Trophoblast cell (in vitro differentiated cells and primary cell): ENCODE data around the gene C1orf210.

Experiments
- DNase-seq, 2 donors: peaks; one replicate each; pipeline ENCODE4 v3.0.0-alpha.2; 2016
- H2AFZ ChIP-seq: 2 replicates; pipeline ENCODE4 v1.6.1; 2013; ENCODE audit warnings: low read length, moderate library complexity, mild to moderate bottlenecking; ENCODE audit not compliant: insufficient read depth, poor library complexity
- H2AK5ac ChIP-seq: 2 replicates; pipeline ENCODE4 v1.6.1; 2013; ENCODE audit warnings: mild to moderate bottlenecking, low read length
- H2BK120ac ChIP-seq: 2 replicates; pipeline ENCODE4 v1.6.1; 2013; ENCODE audit warnings: low read length, mild to moderate bottlenecking, moderate library complexity; ENCODE audit not compliant: insufficient read depth, poor library complexity
- H2BK12ac ChIP-seq: 2 replicates; pipeline ENCODE4 v1.6.1; 2013; ENCODE audit warnings: mild to moderate bottlenecking, low read length, moderate library complexity
- H2BK5ac ChIP-seq: 2 replicates; pipeline ENCODE4 v1.6.1; 2013; ENCODE audit warnings: low read length, low read depth, moderate library complexity, mild to moderate bottlenecking; ENCODE audit not compliant: poor library complexity
- H3K14ac ChIP-seq: 2 replicates; pipeline ENCODE4 v1.6.1; 2013; ENCODE audit warnings: mild to moderate bottlenecking, low read length
- H3K18ac ChIP-seq: 2 replicates; pipeline ENCODE4 v1.6.1; 2013; ENCODE audit warnings: mild to moderate bottlenecking, low read length
- H3K23ac ChIP-seq: 2 replicates; pipeline ENCODE4 v1.6.1; 2013; ENCODE audit warnings: low read length
- H3K27ac ChIP-seq: 2 replicates; pipeline ENCODE4 v1.5.1; 2013; ENCODE audit warnings: low read depth, mild to moderate bottlenecking, inconsistent platforms, low read length, moderate library complexity
- H3K27me3 ChIP-seq: 2 replicates; pipeline ENCODE4 v1.6.1; 2013; ENCODE audit warnings: inconsistent platforms, mild to moderate bottlenecking, low read length, moderate library complexity; ENCODE audit not compliant: insufficient read depth
- H3K36me3 ChIP-seq, 2 experiments: 1 replicate in 1 of 2; 2 replicates in 1 of 2; pipeline ENCODE4 v1.6.1; 2013; ENCODE audit warnings: low read length in 2 of 2, mild to moderate bottlenecking in 2 of 2, moderate library complexity in 1 of 2; ENCODE audit not compliant: insufficient read depth in 2 of 2, control insufficient read depth in 1 of 2
- H3K4ac ChIP-seq: 2 replicates; pipeline ENCODE4 v1.6.1; 2013; ENCODE audit warnings: low read depth, mild to moderate bottlenecking, low read length, moderate library complexity
- H3K4me1 ChIP-seq, 2 experiments: 1 replicate in 1 of 2; 2 replicates in 1 of 2; pipeline ENCODE4 v1.6.1; 2013; ENCODE audit warnings: low read length in 2 of 2, mild to moderate bottlenecking in 2 of 2, moderate library complexity in 1 of 2; ENCODE audit not compliant: insufficient read depth in 2 of 2, control insufficient read depth in 1 of 2
- H3K4me2 ChIP-seq: 2 replicates; pipeline ENCODE4 v1.6.1; 2013; ENCODE audit warnings: inconsistent platforms, mild to moderate bottlenecking, low read length, moderate library complexity
- H3K4me3 ChIP-seq: 2 replicates; pipeline ENCODE4 v1.5.1; 2013; ENCODE audit warnings: mild to moderate bottlenecking, low read depth, low read length, inconsistent platforms
- H3K79me1 ChIP-seq: one replicate; pipeline ENCODE4 v1.6.1; 2013; ENCODE audit warnings: low read length
- H3K79me2 ChIP-seq: 2 replicates; pipeline ENCODE4 v1.6.1; 2013; ENCODE audit warnings: low read length, mild to moderate bottlenecking; ENCODE audit not compliant: control insufficient read depth, insufficient read depth, poor library complexity
- H3K9ac ChIP-seq: 2 replicates; pipeline ENCODE4 v1.6.1; 2013; ENCODE audit warnings: mild to moderate bottlenecking, low read length
- H3K9me3 ChIP-seq: 2 replicates; pipeline ENCODE4 v1.6.1; 2013; ENCODE audit warnings: low read depth, mild to moderate bottlenecking, control low read depth, inconsistent platforms, low read length; ENCODE audit not compliant: insufficient read depth
- H4K12ac ChIP-seq: 2 replicates; pipeline ENCODE4 v1.6.1; 2013; ENCODE audit warnings: low read depth, mild to moderate bottlenecking, low read length, moderate library complexity
- H4K8ac ChIP-seq: 2 replicates; pipeline ENCODE4 v1.6.1; 2013; ENCODE audit warnings: low read depth, mild to moderate bottlenecking, low read length, moderate library complexity
- H4K91ac ChIP-seq: one replicate; pipeline ENCODE4 v1.6.1; 2013; ENCODE audit warnings: low read depth, mild to moderate bottlenecking, low read length, moderate library complexity
- WGBS: extraction: QIAGEN DNeasy Blood & Tissue Kit; methylation state at CpG from one replicate; pipeline ENCODE4 v1.1.7; 2013; ENCODE audit warnings: missing lambda C conversion rate; ENCODE audit not compliant: insufficient read length, insufficient coverage; ENCODE audit errors: extremely low coverage; 5-methylcytosine and 5-hydroxymethylcytosine counted together

C1orf210 gene

GRCh38 chr1:43266881-43267280 is 18.5 kb downstream of the C1orf210 start:
- H3K23ac ChIP-seq, result no peak overlapping the region
- peaks cover 2 to 17% of the 10 kb centered on the region in 2 experiments for H3K4me1 ChIP-seq
- no peak overlapping the region for H3K14ac ChIP-seq
- H2BK120ac ChIP-seq, result no peak overlapping the region
- no peaks in the 10 kb centered on the region for H3K27me3 ChIP-seq
- H4K8ac ChIP-seq, result no peak overlapping the region
- H3K18ac ChIP-seq, result no peak overlapping the region
- no peaks in the 10 kb centered on the region for H3K36me3 ChIP-seq
- H4K91ac ChIP-seq, result no peak overlapping the region
- no peak overlapping the region for H3K4ac ChIP-seq
- H3K9ac ChIP-seq, result no peak overlapping the region
- no peaks in the 10 kb centered on the region for H3K79me1 ChIP-seq
- no CpG with 5 or more reads among the region's 1 CpG for WGBS
- H2BK5ac ChIP-seq, result no peak overlapping the region
- no peaks in the 10 kb centered on the region for H3K79me2 ChIP-seq
- no peak overlapping the region for H2AK5ac ChIP-seq
- H2AFZ ChIP-seq, result no peak overlapping the region
- H3K4me3 ChIP-seq, result no peak overlapping the region
- H3K27ac ChIP-seq, result no peak overlapping the region
- H3K4me2 ChIP-seq, result no peak overlapping the region
- DNase-seq, result no peak
- H4K12ac ChIP-seq, result no peak overlapping the region
- H3K9me3 ChIP-seq, result peaks cover 5% of the 10 kb centered on the region
- no peak overlapping the region for H2BK12ac ChIP-seq

GRCh38 chr1:43265431-43265830 is 19.9 kb downstream of the C1orf210 start:
- no peak overlapping the region for H2AFZ ChIP-seq

GRCh38 chr1:43258370-43258769 is 27.0 kb downstream of the C1orf210 start:
- Histone ChIP-seq H3K4me1 (no peaks in the 10 kb centered on the region), H3K4me3 (no peak overlapping the region), H3K4ac (no peak overlapping the region), H2BK120ac (no peak overlapping the region), H3K18ac (no peak overlapping the region), H3K79me1 (no peaks in the 10 kb centered on the region), H3K14ac (no peak overlapping the region), H2AK5ac (no peak overlapping the region), H4K91ac (no peak overlapping the region), H2BK12ac (no peak overlapping the region), H4K8ac (no peak overlapping the region), H2BK5ac (no peak overlapping the region), H3K27me3 (no peaks in the 10 kb centered on the region), H3K9ac (no peak overlapping the region), H3K9me3 (peaks cover 28% of the 10 kb centered on the region), H3K23ac (no peak overlapping the region), H3K27ac (no peak overlapping the region), H3K79me2 (no peaks in the 10 kb centered on the region), H3K4me2 (no peak overlapping the region), H3K36me3 (no peaks in the 10 kb centered on the region), H4K12ac (no peak overlapping the region), H2AFZ (no peak overlapping the region)
- DNase-seq, result no peak
- no CpG with 5 or more reads among the region's 3 CpGs for WGBS

More at GRCh38 chr1:43265431-43265830, 19.9 kb downstream of the C1orf210 start:
- Histone ChIP-seq H4K91ac (no peak overlapping the region), H2AK5ac (no peak overlapping the region), H3K9me3 (peaks cover 9% of the 10 kb centered on the region), H3K27ac (no peak overlapping the region), H2BK5ac (no peak overlapping the region), H3K4ac (no peak overlapping the region), H3K18ac (no peak overlapping the region), H3K4me3 (no peak overlapping the region), H2BK120ac (no peak overlapping the region), H2BK12ac (no peak overlapping the region), H3K23ac (no peak overlapping the region), H4K8ac (no peak overlapping the region), H4K12ac (no peak overlapping the region), H3K79me2 (no peaks in the 10 kb centered on the region), H3K9ac (no peak overlapping the region), H3K27me3 (no peaks in the 10 kb centered on the region), H3K4me1 (peaks cover 2 to 7% of the 10 kb centered on the region in 2 experiments), H3K4me2 (no peak overlapping the region), H3K14ac (no peak overlapping the region), H3K79me1 (no peaks in the 10 kb centered on the region), H3K36me3 (no peaks in the 10 kb centered on the region)
- DNase-seq, result no peak
- WGBS, result no CpG with 5 or more reads among the region's 4 CpGs

GRCh38 chr1:43256675-43257570 is 28.5 kb downstream of the C1orf210 start:
- no peak overlapping the region for H4K8ac ChIP-seq
- no peaks in the 10 kb centered on the region for H3K4me1 ChIP-seq
- H4K91ac ChIP-seq, result no peak overlapping the region
- no peak overlapping the region for H2AK5ac ChIP-seq
- no peak overlapping the region for H3K4me3 ChIP-seq
- no peak overlapping the region for H3K4me2 ChIP-seq
- no peaks in the 10 kb centered on the region for H3K36me3 ChIP-seq
- H3K14ac ChIP-seq, result no peak overlapping the region
- no peak overlapping the region for H4K12ac ChIP-seq
- no peak overlapping the region for H3K23ac ChIP-seq
- no peaks in the 10 kb centered on the region for H3K79me1 ChIP-seq
- H3K9ac ChIP-seq, result no peak overlapping the region
- H3K27me3 ChIP-seq, result no peaks in the 10 kb centered on the region
- H3K18ac ChIP-seq, result no peak overlapping the region
- no peak overlapping the region for H2BK120ac ChIP-seq
- no peak overlapping the region for H3K4ac ChIP-seq
- DNase-seq, result no peak
- no CpG with 5 or more reads among the region's 8 CpGs for WGBS
- H3K27ac ChIP-seq, result no peak overlapping the region
- no peak overlapping the region for H2AFZ ChIP-seq
- no peak overlapping the region for H2BK5ac ChIP-seq
- H3K9me3 ChIP-seq, result peaks cover 27% of the 10 kb centered on the region
- no peaks in the 10 kb centered on the region for H3K79me2 ChIP-seq
- no peak overlapping the region for H2BK12ac ChIP-seq
